ENCODE measurements around the gene FBXL19. TPM values are rescaled to one million over a fixed set of nuclear protein-coding genes. Genes with fewer than 3 reads are reported as not detected.

FBXL19 gene
- polyA plus RNA-seq, 1 of the 3 experiments (the other 2 are of a cell fraction): 20.6 TPM

- TF ChIP-seq NRF1 (IDR thresholded peaks at IDR 0.05; ENCODE audit: low read depth, low read length): no peak
Observed at GRCh38 chr16:30944352-30944751, 21.0 kb downstream of the FBXL19 start (continued).

- H3K4me3 ChIP-seq (ENCODE audit: low read depth in 2 of 2, low read length in 1 of 2): no peak overlapping the region
- no peaks in the 10 kb centered on the region for H3K9me3 ChIP-seq
- H3F3A ChIP-seq (replicated peaks; ENCODE audit: insufficient read depth): peaks cover 31% of the 10 kb centered on the region
- peaks cover 16% of the 10 kb centered on the region; the same call in 1 of the 2 replicates for H3K79me2 ChIP-seq (ENCODE audit: insufficient read depth)
- no peaks in the 10 kb centered on the region for H3K9me2 ChIP-seq
- CTCF ChIA-PET: interaction anchor here (1.0 to 1.4 kb wide), 2 partner anchors 102 to 132 kb away, joined by 4 read pairs; no protein-coding TSS in a partner anchor
- H3K27ac ChIP-seq (ENCODE audit: low read depth in 2 of 2, low read length in 1 of 2): no peak overlapping the region
- WGBS (ENCODE audit: low lambda C conversion rate): 93% methylated on average over 34 of the region's 38 CpGs
- H3K27me3 ChIP-seq (ENCODE audit: insufficient read depth): no peaks in the 10 kb centered on the region
- no peak overlapping the region for H3K4me2 ChIP-seq
- no peak overlapping the region for H2AFZ ChIP-seq (ENCODE audit: low read depth)
- no peak for TF ChIP-seq EZH2phosphoT487 (IDR thresholded peaks at IDR 0.05; ENCODE audit: borderline replicate concordance, low read depth)
- no peak for TF ChIP-seq CHD2 (IDR thresholded peaks at IDR 0.05; ENCODE audit: low read length, partially characterized antibody)
- no peak for TF ChIP-seq RFX5 (IDR thresholded peaks at IDR 0.05; ENCODE audit: low read length)
- no peak for TF ChIP-seq GABPA (IDR thresholded peaks at IDR 0.05; ENCODE audit: low read depth)
- no peak for TF ChIP-seq TCF12 (IDR thresholded peaks at IDR 0.05)
- TF ChIP-seq YY1 (IDR thresholded peaks at IDR 0.05; ENCODE audit: low read depth): no peak
- no peak for TF ChIP-seq POLR2AphosphoS5 (IDR thresholded peaks at IDR 0.05; ENCODE audit: low read depth, low read length)
- no peak for TF ChIP-seq SIN3A (IDR thresholded peaks at IDR 0.05; ENCODE audit: borderline replicate concordance, low read depth, low read length)
- TF ChIP-seq MXI1 (IDR thresholded peaks at IDR 0.05; ENCODE audit: low read depth, low read length): no peak
- TF ChIP-seq GATA2 (CRISPR knock-in tag; IDR thresholded peaks at IDR 0.05): no peak
- TF ChIP-seq MEF2A (IDR thresholded peaks at IDR 0.05; ENCODE audit: borderline replicate concordance, low read depth): no peak
- no peak for TF ChIP-seq RCOR1 (IDR thresholded peaks at IDR 0.05; ENCODE audit: low read length)
- TF ChIP-seq FOXJ3 (CRISPR knock-in tag; IDR thresholded peaks at IDR 0.05): no peak
- TF ChIP-seq SMC3 (IDR thresholded peaks at IDR 0.05; ENCODE audit: low read depth, low read length): no peak
- no peak for TF ChIP-seq TAF1 (IDR thresholded peaks at IDR 0.05; ENCODE audit: borderline replicate concordance, low read depth, low read length)
- H3K36me3 ChIP-seq (replicated peaks in 1 of 2; ENCODE audit: control insufficient read depth in 1 of 2, insufficient read depth in 2 of 2, low read length in 1 of 2): peaks cover 15 to 32% of the 10 kb centered on the region in 2 experiments
- 0 out of 2 replicates have a peak, but pooled peaks cover 4% of the 10 kb centered on the region for H4K20me1 ChIP-seq (ENCODE audit: insufficient read depth)
- no peak for DNase-seq
- peaks cover 0 to 22% of the 10 kb centered on the region in 2 experiments; a peak in 1 of 4 replicates for H3K4me1 ChIP-seq (ENCODE audit: control insufficient read depth in 1 of 2, insufficient read depth in 2 of 2, low read depth in 1 of 2, low read length in 1 of 2)
- POLR2A ChIA-PET: interaction anchor here (1.1 kb wide), 1 partner anchor 10 kb away, joined by 3 read pairs; the partner anchor contains the start of gene SETD1A
- no peak overlapping the region for H3K9ac ChIP-seq
Observed at GRCh38 chr16:30946671-30947540, 23.5 kb downstream of the FBXL19 start.

GRCh38 chr16:30947541-30947858 is 24.1 kb downstream of the FBXL19 start:
- peak overlapping the region in 1 of 2 experiments; percentile 86; a peak in 2 of 4 replicates for H3K27ac ChIP-seq (ENCODE audit: low read depth in 2 of 2, low read length in 1 of 2)
- H3K9ac ChIP-seq: no peak overlapping the region
- H4K20me1 ChIP-seq (ENCODE audit: insufficient read depth): no peaks in the 10 kb centered on the region
- peaks cover 11 to 28% of the 10 kb centered on the region in 2 experiments for H3K36me3 ChIP-seq (replicated peaks in 1 of 2; ENCODE audit: control insufficient read depth in 1 of 2, insufficient read depth in 2 of 2, low read length in 1 of 2)
- H3K4me2 ChIP-seq: no peak overlapping the region
- no peaks in the 10 kb centered on the region for H3K9me2 ChIP-seq
- ChIA-PET POLR2A (interaction anchor here (1.1 kb wide), 1 partner anchor 10 kb away, joined by 3 read pairs; the partner anchor contains the start of gene SETD1A), CTCF (interaction anchor here (1.0 to 1.4 kb wide), 3 partner anchors 12 to 133 kb away, joined by 3 to 4 read pairs (median 4); no protein-coding TSS in a partner anchor)
- TF ChIP-seq MEF2A (IDR thresholded peaks at IDR 0.05; ENCODE audit: borderline replicate concordance, low read depth) (no peak), GATA2 (CRISPR knock-in tag; IDR thresholded peaks at IDR 0.05) (no peak), USF1 (IDR thresholded peaks at IDR 0.05; ENCODE audit: borderline replicate concordance, low read depth) (no peak), YY1 (IDR thresholded peaks at IDR 0.05; ENCODE audit: low read depth) (no peak), MAX (IDR thresholded peaks at IDR 0.05; ENCODE audit: low read depth) (no peak)
- H3K27me3 ChIP-seq (ENCODE audit: insufficient read depth): no peaks in the 10 kb centered on the region
- H3K4me1 ChIP-seq (ENCODE audit: control insufficient read depth in 1 of 2, insufficient read depth in 2 of 2, low read depth in 1 of 2, low read length in 1 of 2): peaks cover 0 to 20% of the 10 kb centered on the region in 2 experiments; a peak in 1 of 4 replicates
- no peaks in the 10 kb centered on the region for H3K9me3 ChIP-seq
- H3K4me3 ChIP-seq (ENCODE audit: low read depth in 2 of 2, low read length in 1 of 2): no peak overlapping the region
- peaks cover 12% of the 10 kb centered on the region; the same call in 1 of the 2 replicates for H3K79me2 ChIP-seq (ENCODE audit: insufficient read depth)
- no peak overlapping the region for H2AFZ ChIP-seq (ENCODE audit: low read depth)
- whole genome bisulfite sequencing (ENCODE audit: low lambda C conversion rate): 88% methylated on average over 3 of the region's 3 CpGs
- no peak for DNase-seq
- H3F3A ChIP-seq (replicated peaks; ENCODE audit: insufficient read depth): peaks cover 37% of the 10 kb centered on the region
